ENCODE measurements around the gene PPP1R16B.
A peak's percentile ranks its signal among the peaks of the same experiment; 100 is the strongest.
"Not testable (repeated sequence)": the region's sequence is repeated elsewhere in the genome, so short reads cannot be mapped to it uniquely, and the experiment has no call there.

PPP1R16B gene

DNA sequence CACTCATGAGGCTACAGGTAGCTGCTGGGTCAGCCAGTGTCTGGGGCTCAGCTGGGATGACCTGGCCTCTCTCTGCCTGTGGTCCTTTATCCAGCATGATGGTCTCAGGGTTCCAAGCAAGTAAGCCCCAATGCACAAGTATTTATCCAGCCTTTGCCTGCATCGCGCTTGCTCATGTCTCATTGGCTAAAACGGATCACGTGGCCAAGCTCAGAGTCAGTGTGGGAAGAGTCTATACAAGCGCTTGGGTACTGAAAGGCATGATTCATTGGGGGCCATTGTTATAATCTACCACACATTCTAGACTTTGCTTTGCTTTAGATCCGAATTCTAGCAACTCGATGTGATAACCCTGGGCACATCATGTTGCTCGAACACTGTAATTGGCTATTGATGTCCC lies 48.3 kb downstream of the PPP1R16B start:
- DNase-seq: no peak

DNA sequence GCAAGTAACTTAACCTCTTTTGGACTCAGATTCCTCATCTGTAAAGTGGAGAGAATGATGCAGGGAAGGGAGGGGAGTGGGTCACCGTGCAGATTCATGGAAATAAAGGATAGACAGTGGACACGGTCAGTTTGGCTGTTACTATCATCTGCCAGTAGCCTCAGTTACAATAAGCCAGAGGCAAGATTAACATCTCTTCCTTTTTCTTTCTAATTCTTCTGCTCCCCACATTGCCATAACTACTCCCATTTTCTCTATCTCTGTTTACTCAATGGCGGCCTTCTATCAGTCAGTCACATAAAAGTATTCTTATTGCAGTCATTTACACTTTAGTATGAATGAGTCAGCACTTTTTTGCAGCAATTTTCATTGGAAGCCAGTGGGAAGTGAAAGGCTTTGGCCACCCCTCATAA lies 49.2 kb downstream of the PPP1R16B start:
- DNase-seq: no peak

GRCh38 chr20:38855356-38855755 lies 49.9 kb downstream of the PPP1R16B start:
- peak in 1 of 14 donors; percentile 17 for DNase-seq

DNA sequence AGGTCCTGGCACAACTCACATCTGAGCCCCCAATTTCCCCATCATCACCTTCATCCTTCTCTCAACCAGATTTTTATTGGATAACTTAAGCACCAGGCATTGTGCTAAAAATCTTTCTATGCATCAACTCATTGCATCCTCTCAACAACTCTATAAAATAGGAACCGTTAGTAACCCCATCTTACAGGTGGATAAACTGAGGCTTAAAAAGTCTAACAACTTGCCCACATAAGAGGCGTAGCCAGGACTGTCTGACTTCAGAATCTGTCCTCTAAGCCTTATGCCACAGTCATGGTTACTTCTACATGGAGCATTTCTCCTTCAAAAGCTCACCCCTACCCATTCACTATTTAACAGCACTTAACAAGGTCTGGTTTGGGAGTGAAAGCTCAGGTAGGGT lies 51.1 kb downstream of the PPP1R16B start:
- DNase-seq: no peak

DNA sequence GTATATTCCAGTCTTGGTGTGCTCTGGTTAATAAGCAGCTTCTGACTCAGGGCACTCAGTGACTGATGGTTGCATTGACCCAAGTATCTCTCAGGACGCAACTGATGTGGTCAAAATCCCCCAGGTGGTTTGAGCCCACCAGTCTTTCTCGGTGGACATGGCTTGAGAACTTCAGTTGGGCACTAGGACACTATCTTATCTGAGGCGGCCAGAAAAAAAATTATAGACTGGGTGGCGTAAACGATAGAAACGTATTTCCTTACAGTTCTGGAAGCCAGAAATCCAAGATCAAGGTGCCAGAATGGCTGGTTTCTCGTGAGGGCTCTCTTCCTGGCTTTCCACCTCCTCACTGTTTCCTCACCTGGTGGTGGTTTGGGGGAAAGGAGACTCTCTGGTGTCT lies 52.2 kb downstream of the PPP1R16B start:
- DNase-seq: no peak

- no peak for DNase-seq
These were observed 53.7 kb downstream of the PPP1R16B start for GRCh38 chr20:38859070-38859690.

- DNase-seq: not testable (repeated sequence)
These were observed 54.4 kb downstream of the PPP1R16B start for GRCh38 chr20:38859857-38860256.

GRCh38 chr20:38861071-38861401 lies 55.5 kb downstream of the PPP1R16B start:
- no peak for DNase-seq

DNA sequence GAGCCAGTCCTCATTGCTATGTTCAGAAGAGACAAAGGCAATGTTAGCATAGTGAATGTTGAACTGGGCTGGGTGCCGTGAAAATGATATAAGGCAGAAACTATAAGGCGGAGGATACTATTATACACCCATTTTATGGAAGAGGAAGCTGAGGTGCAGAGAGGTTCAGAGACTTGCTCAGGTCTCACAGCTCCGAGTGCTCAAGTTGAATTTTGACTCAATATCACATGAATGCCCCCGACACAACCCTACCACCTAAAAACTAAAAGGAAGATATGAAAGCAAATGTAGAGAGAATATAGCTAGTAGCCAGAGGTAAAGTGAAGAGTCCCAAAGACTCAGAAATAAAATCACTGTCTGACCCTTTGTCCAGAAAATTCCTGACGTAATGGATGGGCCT lies 56.7 kb downstream of the PPP1R16B start:
- DNase-seq: no peak

GRCh38 chr20:38863024-38863851 lies 57.7 kb downstream of the PPP1R16B start:
- no peak for DNase-seq

- DNase-seq: no peak
These were observed 59.2 kb downstream of the PPP1R16B start for GRCh38 chr20:38864662-38865061.

DNA sequence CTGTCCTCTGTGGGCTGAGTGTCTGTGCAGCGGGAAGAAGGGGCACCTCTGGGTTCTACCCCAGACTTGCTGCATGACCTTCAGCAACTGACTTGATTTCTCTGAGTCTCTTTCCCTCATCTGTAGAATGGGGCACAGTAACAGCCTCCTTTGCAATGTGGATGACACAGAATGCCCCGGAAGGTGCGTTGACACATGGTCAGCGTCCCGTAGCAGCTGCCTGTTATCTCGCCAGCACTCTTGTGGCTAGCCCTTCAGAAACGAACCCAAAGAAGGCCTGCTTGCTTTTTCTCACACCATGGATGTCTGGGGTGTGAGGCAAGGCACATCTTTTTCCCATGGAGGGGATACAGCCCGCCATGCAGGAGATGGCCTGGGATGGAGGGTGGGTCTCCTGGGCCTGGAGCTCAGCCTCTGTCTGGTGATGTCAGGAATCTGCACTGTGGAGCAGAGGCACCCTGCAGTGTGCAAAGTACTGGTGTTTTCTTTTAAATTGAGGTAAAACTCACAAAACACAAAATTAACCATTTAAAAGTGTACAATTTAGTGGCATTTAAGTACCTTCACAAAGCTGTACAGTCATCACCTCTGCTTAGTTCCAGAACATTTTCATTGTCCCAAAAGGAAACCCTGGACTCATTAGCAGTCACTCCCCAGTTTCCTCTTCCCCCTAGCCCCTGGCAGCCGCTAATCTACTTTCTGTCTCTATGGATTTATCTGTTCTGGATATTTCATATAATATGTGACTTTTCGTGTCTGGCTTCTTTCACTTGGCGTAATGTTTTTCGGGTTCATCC lies 61.0 kb downstream of the PPP1R16B start:
- DNase-seq: no peak

- DNase-seq: no peak
These were observed 61.5 kb downstream of the PPP1R16B start for GRCh38 chr20:38867062-38867359.

DNA sequence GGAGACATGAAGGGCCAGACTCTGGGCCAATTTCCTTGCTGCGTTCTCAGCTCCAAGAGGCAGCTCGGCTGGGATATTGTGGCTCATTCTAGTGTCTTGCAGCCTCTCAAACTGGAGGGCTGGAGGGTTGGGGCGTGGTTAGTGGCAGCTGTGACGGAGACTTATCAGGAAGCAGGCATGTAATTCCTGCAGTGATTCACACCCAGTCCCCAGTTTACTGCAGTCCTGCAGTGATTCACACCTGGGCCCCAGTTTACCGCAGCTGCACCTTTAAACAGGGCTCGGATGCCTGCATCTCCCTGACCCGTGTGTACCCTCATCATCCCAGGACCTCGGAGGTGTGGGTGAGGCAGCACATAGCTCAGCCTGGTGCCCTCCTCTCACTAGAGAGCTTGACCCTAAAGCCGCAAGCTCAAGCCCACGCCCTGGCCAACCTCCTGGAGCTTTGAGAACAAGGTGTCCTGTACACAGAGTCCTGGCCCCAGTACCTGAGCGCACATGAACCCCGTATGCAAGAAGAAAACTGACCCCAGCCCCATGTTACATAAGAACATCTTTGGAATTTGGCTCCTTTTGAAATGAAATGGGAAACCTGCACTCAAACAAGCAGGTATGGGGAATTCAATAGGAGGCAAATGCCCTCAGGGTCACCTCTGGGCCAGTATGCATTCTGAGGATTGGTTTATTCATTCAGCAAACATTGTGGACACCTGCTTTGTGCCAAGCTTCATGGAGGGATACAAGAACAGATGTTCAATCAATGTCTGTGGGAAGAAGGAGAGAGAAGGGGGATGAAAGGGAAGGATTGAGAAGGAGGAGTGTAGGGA lies 65.4 kb downstream of the PPP1R16B start:
- DNase-seq: no peak

GRCh38 chr20:38871560-38871953 lies 66.1 kb downstream of the PPP1R16B start:
- DNase-seq: no peak

GRCh38 chr20:38872036-38872435 lies 66.5 kb downstream of the PPP1R16B start:
- DNase-seq: no peak

- DNase-seq: no peak
These were observed 67.1 kb downstream of the PPP1R16B start for GRCh38 chr20:38872491-38873049.

DNA sequence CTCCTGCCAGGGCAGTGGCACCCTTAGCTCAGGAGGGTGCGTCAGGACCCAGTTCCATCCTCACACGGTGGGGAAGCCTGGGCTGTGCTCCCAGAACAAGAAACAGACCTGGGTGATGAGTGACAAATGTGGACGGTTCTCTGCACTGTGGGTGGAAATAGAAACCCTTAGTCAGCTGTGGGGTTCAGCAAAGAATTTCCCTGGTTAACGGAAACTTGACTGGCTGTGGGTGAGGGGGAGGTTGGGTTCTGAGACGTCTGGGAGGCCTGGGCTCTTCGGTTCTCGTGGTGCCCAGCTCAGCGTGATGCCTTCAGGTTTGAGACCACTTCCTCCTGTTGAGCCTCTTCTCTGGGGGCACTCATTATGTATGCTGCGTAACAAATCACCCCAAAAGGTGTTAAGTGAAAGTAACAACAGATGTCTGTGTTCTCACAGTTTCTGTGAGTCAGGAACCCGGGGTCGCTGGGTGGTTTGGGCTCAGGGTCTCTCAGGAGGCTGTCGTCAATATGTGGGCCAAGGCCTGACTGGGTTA lies 67.6 kb downstream of the PPP1R16B start:
- no peak for DNase-seq

DNA sequence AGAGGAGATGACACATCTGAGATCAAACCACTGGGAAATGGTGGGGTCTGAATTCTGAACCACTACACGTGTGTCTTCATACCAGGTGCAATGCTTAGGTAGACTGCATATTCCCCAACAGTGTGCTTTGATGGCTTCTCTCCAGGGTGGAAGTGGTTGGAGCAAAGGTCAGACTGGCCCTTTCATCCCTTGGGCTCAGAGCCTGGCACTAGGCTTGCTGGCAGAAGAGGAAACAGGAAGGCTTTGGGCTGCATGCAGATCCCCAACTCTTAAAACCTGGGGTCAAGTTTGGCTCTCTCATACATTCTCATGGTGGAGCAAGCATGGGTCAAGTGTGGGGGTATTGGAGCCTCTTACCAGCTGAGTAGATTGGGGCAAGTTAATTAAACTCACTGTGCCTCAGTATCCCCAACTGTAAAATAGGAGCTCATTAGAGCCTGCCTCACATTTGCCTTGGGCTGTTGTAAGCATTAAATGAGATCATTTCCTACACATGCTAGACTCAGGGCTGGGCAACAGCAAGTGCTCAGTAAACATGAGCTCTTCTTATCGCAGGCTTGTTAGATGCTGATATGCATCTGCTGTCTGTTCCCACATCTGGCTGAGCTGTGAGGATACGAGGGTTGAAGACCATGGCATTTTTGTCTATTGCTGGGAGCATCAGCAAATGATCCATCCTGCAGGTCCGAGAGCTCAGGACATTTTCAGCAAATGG lies 69.1 kb downstream of the PPP1R16B start:
- DNase-seq: no peak

GRCh38 chr20:38875175-38875993 lies 69.9 kb downstream of the PPP1R16B start:
- peak in 1 of 14 donors; percentile 64 for DNase-seq

GRCh38 chr20:38877483-38877882 lies 72.0 kb downstream of the PPP1R16B start:
- no peak for DNase-seq

Measured in C1 segment of cervical spinal cord (tissue), 14 donors.